HEK293 (cell line): ENCODE results near the gene CENPV.

Experiments used
- GLIS2 ChIP-seq: fragments of 450-650 bp; formaldehyde crosslinking; IDR thresholded peaks from 2 replicates; pipeline ENCODE4 v1.5.1; 2016; ENCODE audit warnings: missing biosample characterization, missing genetic modification characterization
- HOXD13 ChIP-seq: sonication (generic); formaldehyde crosslinking; IDR thresholded peaks from 2 replicates; pipeline ENCODE4 v1.8.0; 2022; ENCODE audit warnings: missing genetic modification reagents, borderline replicate concordance
- KLF1 ChIP-seq: fragments of 450-650 bp; formaldehyde crosslinking; IDR thresholded peaks from 2 replicates; pipeline ENCODE4 v1.5.1; 2016; ENCODE audit warnings: missing biosample characterization, missing genetic modification characterization
- KLF17 ChIP-seq: fragments of 450-650 bp; formaldehyde crosslinking; IDR thresholded peaks from 2 replicates; pipeline ENCODE4 v1.5.1; 2016; ENCODE audit warnings: missing biosample characterization, missing genetic modification characterization
- PRDM4 ChIP-seq: fragments of 450-650 bp; formaldehyde crosslinking; IDR thresholded peaks from 2 replicates; pipeline ENCODE4 v1.5.1; 2017; ENCODE audit warnings: missing biosample characterization, missing genetic modification characterization
- PRDM6 ChIP-seq: fragments of 450-650 bp; formaldehyde crosslinking; IDR thresholded peaks from 2 replicates; pipeline ENCODE4 v1.5.1; 2017; ENCODE audit warnings: missing biosample characterization, missing genetic modification characterization
- SALL2 ChIP-seq: fragments of 450-650 bp; formaldehyde crosslinking; IDR thresholded peaks from 2 replicates; pipeline ENCODE4 v1.5.0; 2017; ENCODE audit warnings: missing biosample characterization, mild to moderate bottlenecking, missing genetic modification characterization, borderline replicate concordance
- TSHZ1 ChIP-seq: fragments of 450-650 bp; formaldehyde crosslinking; IDR thresholded peaks from 2 replicates; pipeline ENCODE4 v1.5.1; 2016; ENCODE audit warnings: missing biosample characterization, missing genetic modification characterization, borderline replicate concordance
- WT1 ChIP-seq: fragments of 450-650 bp; formaldehyde crosslinking; IDR thresholded peaks from 2 replicates; pipeline ENCODE4 v1.5.1; 2016; ENCODE audit warnings: missing biosample characterization, missing genetic modification characterization
- ZBTB26 ChIP-seq: fragments of 450-650 bp; formaldehyde crosslinking; optimal IDR thresholded peaks from 2 replicates; pipeline ENCODE3; 2016; ENCODE audit warnings: missing biosample characterization, mild to moderate bottlenecking, missing genetic modification characterization
- ZBTB49 ChIP-seq: fragments of 450-650 bp; formaldehyde crosslinking; IDR thresholded peaks from 2 replicates; pipeline ENCODE4 v1.5.1; 2016; ENCODE audit warnings: missing biosample characterization, missing genetic modification characterization, low read depth
- ZBTB8A ChIP-seq: fragments of 450-650 bp; formaldehyde crosslinking; IDR thresholded peaks from 2 replicates; pipeline ENCODE4 v1.5.1; 2016; ENCODE audit warnings: missing biosample characterization, missing genetic modification characterization
- ZFP41 ChIP-seq: fragments of 450-650 bp; formaldehyde crosslinking; IDR thresholded peaks from 2 replicates; pipeline ENCODE4 v1.5.1; 2016; ENCODE audit warnings: missing biosample characterization, missing genetic modification characterization, borderline replicate concordance
- ZNF394 ChIP-seq: fragments of 450-650 bp; formaldehyde crosslinking; IDR thresholded peaks from 2 replicates; pipeline ENCODE4 v1.5.1; 2016; ENCODE audit warnings: missing biosample characterization, missing genetic modification characterization, mild to moderate bottlenecking, moderate library complexity, borderline replicate concordance
- ZNF529 ChIP-seq: fragments of 450-650 bp; formaldehyde crosslinking; IDR thresholded peaks from 2 replicates; pipeline ENCODE4 v1.5.1; 2017; ENCODE audit warnings: missing genetic modification characterization, missing biosample characterization; ENCODE audit not compliant: insufficient replicate concordance
- ZNF544 ChIP-seq: fragments of 450-650 bp; formaldehyde crosslinking; IDR thresholded peaks from 2 replicates; pipeline ENCODE4 v1.5.0; 2017; ENCODE audit warnings: missing biosample characterization, missing genetic modification characterization
- ZNF571 ChIP-seq: fragments of 450-650 bp; formaldehyde crosslinking; IDR thresholded peaks from 2 replicates; pipeline ENCODE4 v1.5.0; 2017; ENCODE audit warnings: missing biosample characterization, missing genetic modification characterization
- ZNF610 ChIP-seq: fragments of 450-650 bp; formaldehyde crosslinking; IDR thresholded peaks from 2 replicates; pipeline ENCODE4 v1.5.1; 2016; ENCODE audit warnings: missing biosample characterization, missing genetic modification characterization, borderline replicate concordance
- ZNF626 ChIP-seq: fragments of 450-650 bp; sonication (Bioruptor Pico); formaldehyde crosslinking; IDR thresholded peaks from 2 replicates; pipeline ENCODE4 v1.5.1; 2018; ENCODE audit warnings: missing biosample characterization, missing genetic modification characterization, inconsistent platforms
- ZNF645 ChIP-seq: fragments of 450-650 bp; formaldehyde crosslinking; IDR thresholded peaks from 2 replicates; pipeline ENCODE4; 2016; ENCODE audit warnings: missing biosample characterization, missing genetic modification characterization
- ZNF777 ChIP-seq: fragments of 450-650 bp; formaldehyde crosslinking; IDR thresholded peaks from 2 replicates; pipeline ENCODE4 v1.5.1; 2017; ENCODE audit warnings: missing biosample characterization, missing genetic modification characterization, borderline replicate concordance
- ZSCAN4 ChIP-seq: fragments of 450-650 bp; formaldehyde crosslinking; IDR thresholded peaks from 2 replicates; pipeline ENCODE4 v1.5.1; 2017; ENCODE audit warnings: missing biosample characterization, missing genetic modification characterization
- ZSCAN5A ChIP-seq: fragments of 450-650 bp; formaldehyde crosslinking; IDR thresholded peaks from 2 replicates; pipeline ENCODE4 v1.5.1; 2016; ENCODE audit warnings: missing biosample characterization, missing genetic modification characterization

Gene CENPV

GRCh38 chr17:16352303-16352666, 984 bp downstream of the CENPV start (continued):
- TF ChIP-seq KLF17 (tag by site-specific recombination) (no peak), ZBTB26 (tag by site-specific recombination) (no peak), KLF1 (no peak), ZNF626 (tag by site-specific recombination) (no peak), ZBTB49 (tag by site-specific recombination) (no peak), ZFP41 (tag by site-specific recombination) (no peak), ZSCAN4 (tag by site-specific recombination) (no peak), ZNF394 (tag by site-specific recombination) (peak; percentile 95), ZNF610 (tag by site-specific recombination) (0 out of 2 replicates have a peak, but pooled peaks have one; percentile 17), SALL2 (no peak), ZNF529 (tag by site-specific recombination) (no peak), WT1 (tag by site-specific recombination) (0 out of 2 replicates have a peak, but pooled peaks have one; percentile 44), PRDM6 (tag by site-specific recombination) (no peak), ZNF571 (tag by site-specific recombination) (no peak), TSHZ1 (tag by site-specific recombination) (no peak), PRDM4 (tag by site-specific recombination) (no peak), ZNF645 (no peak), GLIS2 (tag by site-specific recombination) (no peak), ZNF777 (no peak), ZNF544 (tag by site-specific recombination) (no peak), ZBTB8A (tag by site-specific recombination) (no peak), ZSCAN5A (tag by site-specific recombination) (no peak), HOXD13 (no peak)
